GM18505 (cell line): ENCODE measurements around the gene RBP2.

Experiments used
- ATAC-seq: cut with Tn5 transposase; IDR thresholded peaks from one replicate; pipeline ENCODE4 v1.9.1; 2021; ENCODE audit not compliant: unreplicated experiment
- POLR2A ChIP-seq: IDR thresholded peaks from 4 replicates; pipeline ENCODE4 v1.6.1; 2011; ENCODE audit warnings: borderline replicate concordance; ENCODE audit not compliant: insufficient read depth, insufficient read length; ENCODE audit errors: extremely low read depth

Gene RBP2

DNA sequence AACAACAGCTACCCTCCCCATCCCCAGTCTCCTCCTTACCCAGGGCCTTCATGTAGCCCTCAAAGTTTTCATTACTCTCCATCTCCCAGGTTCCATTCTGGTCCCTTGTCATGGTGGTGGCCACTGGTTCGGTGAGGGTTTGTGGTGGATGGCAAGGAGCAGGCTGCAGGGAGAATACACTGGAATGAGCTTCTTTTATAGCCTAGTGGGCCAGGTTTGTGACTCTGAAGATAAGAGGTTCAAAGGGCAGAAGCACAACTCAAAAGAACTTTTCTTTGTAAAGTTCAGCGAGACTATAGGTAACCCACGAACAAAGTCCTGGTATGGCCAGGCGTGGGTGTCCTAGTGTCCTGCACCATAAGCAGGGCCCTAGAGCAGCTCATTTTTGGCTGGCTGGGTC is at the start of gene RBP2:
Gene RBP2 (minus strand): TSS at position 169 of the 400 bp plus-strand sequence. CDS start 57 bp downstream, at position 112.
- ATAC-seq: no peak

GRCh38 chr3:139524841-139525636 is 48.7 kb upstream of the RBP2 start:
- no peak for TF ChIP-seq POLR2A
- ATAC-seq: no peak

More for the DNA sequence above, at the start of gene RBP2:
- no peak for TF ChIP-seq POLR2A

DNA sequence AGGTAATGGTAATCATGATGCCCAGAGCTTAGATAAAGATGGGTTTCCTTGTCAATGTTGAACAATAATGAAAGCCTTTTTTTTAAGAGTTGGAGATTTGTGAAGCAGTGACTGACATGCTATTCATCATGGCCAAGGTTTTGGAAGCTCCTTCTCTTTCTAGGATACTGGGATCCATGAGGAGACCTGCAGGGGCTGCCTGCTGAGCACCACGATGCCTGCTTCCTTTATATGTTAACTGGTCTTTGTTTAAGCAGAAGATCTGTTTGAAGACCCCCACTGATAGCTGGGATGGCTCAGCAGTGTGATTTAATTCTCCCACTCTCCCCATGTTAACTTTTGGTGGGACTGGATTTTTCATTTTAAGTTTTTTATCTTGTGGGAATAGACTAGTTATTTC is 47.4 kb upstream of the RBP2 start:
- TF ChIP-seq POLR2A: no peak
- no peak for ATAC-seq

GRCh38 chr3:139523166-139523565 is 46.9 kb upstream of the RBP2 start:
- no peak for ATAC-seq
- no peak for TF ChIP-seq POLR2A

- no peak for TF ChIP-seq POLR2A
- ATAC-seq: no peak
Observed at GRCh38 chr3:139522421-139522820, 46.1 kb upstream of the RBP2 start.

DNA sequence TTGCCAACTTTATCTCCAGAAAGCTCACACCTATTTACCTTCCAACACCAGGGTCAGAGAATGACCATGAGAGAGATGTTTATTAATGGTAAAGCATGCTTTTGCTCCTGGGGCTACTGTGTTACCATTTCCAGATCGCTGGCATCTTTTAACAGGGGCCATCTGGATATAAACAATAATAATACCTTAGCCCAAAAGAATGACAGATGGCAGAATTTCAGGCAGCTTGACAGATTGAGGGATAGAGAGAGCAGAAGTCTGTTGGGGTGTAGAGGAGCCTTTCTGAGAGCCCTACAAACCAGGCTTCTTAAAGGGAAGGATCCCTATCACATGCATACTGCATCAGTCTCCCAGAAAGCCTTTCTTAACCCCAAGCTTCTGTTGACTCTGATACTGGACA is 45.5 kb upstream of the RBP2 start:
- TF ChIP-seq POLR2A: no peak
- no peak for ATAC-seq

DNA sequence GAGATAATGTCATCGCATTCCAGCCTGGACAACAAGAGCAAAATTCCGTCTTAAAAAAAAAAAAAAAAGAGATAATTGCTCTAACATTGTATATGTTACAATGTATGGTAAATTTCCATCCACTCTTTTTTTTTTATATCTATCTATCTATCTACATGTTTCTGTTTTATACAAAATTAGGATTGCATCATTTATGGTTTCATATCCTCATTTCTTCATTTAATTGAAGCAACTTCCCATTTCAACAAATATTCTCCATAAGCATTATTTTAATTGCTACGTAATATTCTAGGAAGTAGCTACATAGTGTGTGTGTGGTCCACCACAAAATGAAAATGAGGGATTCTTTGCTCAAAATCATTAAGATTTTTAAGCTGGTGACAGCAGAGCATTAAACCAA is 44.8 kb upstream of the RBP2 start:
- ATAC-seq: no peak
- TF ChIP-seq POLR2A: no peak

- no peak for ATAC-seq
- TF ChIP-seq POLR2A: no peak
Observed at GRCh38 chr3:139519998-139520737, 43.9 kb upstream of the RBP2 start.

DNA sequence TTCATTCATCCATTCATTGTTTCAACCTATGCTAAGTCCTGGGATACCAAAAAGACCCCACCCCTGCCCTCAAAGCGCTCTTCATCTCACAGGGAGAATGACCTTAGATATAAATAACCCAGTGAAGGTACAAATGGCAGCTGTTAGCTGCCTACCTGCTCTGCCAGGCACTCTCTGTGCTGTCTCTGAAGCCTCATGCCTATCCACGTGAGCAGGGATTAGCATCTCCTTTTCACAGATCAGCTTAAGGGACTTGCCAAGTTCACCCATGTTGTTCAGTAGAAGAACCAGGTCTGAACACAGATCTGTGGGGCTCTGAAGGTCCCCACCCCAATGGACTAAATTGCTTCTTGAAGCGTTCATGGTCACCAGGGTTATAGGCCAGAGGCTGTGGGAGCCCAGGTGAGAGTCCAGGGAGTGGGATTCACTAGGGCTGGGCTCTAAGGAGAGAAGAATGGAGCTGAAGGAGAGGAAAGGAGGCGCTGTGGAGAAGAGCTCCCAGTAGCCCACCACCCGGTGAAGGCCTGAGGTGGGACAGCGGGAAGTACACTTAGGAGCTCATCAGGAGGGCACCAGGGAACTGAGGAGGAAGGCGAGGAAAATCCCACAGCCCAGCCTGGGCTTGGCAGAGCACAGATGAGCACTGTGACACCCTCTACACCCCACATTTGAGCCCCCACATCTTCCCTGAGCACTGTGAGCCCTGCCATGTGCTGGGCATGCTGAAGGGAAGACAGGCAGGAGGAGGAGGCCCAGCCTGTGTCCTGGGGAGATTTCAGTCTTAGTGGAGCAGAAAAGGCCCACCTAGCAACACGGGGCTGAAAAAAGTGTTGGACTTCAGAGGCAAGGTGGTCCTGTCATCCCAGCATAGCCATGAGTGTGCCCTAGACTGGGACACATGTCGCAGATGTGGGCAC is 42.9 kb upstream of the RBP2 start:
- no peak for TF ChIP-seq POLR2A
- ATAC-seq: no peak

GRCh38 chr3:139518306-139518705 is 42.0 kb upstream of the RBP2 start:
- ATAC-seq: no peak
- TF ChIP-seq POLR2A: no peak

GRCh38 chr3:139517321-139518065 is 41.2 kb upstream of the RBP2 start:
- ATAC-seq: no peak
- no peak for TF ChIP-seq POLR2A

- ATAC-seq: no peak
- no peak for TF ChIP-seq POLR2A
Observed at GRCh38 chr3:139514741-139515140, 38.4 kb upstream of the RBP2 start.
